GM19099 (cell line): Measurements from ENCODE around the gene CALHM1.

ENCODE experiments used
- POLR2A ChIP-seq: IDR thresholded peaks from 3 replicates; pipeline ENCODE4 v1.6.1; 2011; ENCODE audit warnings: low read depth; ENCODE audit not compliant: insufficient read length; ENCODE audit errors: extremely low read depth

Gene CALHM1

DNA sequence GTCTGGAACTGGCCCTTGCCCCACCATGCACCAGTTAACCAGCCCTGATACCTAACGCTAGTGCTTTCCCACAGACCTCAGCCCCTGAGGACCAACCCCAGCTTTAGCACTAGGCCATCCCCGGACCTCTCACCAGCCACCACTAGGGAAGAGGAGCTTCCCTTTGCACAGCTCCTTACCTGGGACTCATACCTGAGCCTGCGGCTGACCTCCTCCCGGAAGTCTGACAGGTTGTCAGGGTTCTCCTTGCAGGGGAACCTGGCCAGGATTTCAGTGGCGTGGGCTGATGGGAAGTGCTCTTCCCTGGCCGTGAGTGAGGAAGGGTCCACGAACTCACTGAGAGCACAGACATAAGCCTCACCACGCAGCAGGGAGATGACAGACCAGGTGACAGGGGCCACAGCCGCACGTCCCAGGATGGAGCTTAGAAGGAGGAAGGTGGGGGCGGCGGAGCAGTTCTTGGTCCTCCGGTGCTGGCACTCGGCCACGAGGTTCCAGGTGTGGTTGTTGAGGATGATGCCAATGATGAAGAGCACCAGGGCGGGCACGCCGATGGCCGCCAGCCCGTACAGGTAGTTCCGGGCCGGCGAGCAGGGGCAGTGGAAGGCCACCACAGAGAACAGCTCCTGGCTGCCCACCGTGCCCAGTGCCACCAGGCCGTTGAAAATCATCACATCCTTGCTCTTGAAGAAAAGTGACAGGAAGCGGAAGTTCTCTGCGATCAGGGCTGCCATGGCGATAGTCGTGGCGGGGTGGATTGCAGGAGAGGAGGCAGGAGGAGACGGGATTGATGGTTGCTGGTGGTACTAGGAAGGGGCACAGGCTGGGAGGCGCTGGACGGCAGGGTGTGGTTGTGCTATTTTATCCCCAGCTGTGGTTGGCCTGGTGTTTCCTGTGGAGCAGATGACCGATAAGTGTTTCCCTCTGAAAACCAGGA is 9.2 kb downstream of the CALHM1 start:
- no peak for TF ChIP-seq POLR2A

- TF ChIP-seq POLR2A: no peak
Observed at GRCh38 chr10:103448746-103449145, 10.0 kb downstream of the CALHM1 start.

DNA sequence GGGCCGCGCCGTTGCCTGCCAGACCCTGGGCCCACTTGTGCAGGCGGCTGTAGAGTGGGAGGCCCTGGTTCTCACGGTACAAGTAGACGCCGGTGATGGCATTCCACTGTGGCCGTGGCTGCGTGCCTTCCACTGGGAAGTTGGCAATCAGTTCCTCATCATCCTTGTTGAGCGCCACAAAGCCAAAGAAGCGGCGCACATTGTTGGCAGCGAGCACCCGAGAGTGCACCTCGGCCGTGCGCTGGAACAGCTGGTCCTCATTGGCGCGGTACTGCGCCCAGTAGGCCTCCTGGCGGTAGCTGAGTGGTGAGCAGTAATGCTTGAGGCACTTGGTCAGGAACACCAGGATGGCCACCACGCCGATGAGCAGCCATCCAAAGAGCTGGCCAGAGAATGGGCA is 11.5 kb downstream of the CALHM1 start:
- TF ChIP-seq POLR2A: no peak

DNA sequence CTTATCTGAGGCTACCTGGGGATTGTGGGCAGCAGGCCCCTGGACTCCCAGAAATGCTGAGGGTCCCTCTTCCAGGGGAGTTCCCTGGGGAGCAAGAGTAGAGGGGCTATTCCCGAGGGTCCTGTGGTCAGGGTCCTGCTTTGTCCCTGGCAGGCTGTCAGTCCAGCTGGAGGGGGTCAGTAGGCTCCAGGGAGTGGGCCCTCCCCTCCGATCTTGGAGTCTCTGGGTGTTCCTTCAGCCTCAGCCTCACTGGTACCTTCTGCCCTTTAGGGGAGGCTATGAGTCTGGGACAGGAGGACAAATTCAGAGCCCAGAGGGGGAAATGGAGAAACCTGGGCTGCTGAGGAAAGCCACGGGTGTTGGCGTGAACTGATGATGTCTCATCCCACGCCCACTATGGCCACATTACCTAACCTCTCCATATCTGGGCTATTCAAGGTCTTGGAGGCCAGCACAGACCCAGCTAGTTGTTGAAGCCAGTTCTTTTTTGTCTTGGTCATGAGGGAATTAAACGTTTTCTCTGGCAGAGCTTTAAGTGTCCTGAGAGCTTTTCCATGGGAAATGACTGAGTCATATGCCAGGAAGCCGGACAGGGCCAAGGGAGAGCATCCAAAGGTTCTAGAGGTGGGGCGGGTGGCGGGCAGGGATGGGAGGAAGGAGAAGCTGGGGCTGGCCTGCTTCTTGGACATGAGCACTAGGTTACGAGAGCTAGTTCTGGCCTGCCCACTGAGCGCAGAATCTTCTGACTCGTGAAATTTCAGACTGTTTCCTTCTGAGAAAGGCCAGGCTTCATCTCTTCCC is 12.7 kb downstream of the CALHM1 start:
- no peak for TF ChIP-seq POLR2A

- no peak for TF ChIP-seq POLR2A
Observed at GRCh38 chr10:103445366-103445765, 13.3 kb downstream of the CALHM1 start.

GRCh38 chr10:103444478-103444877 is 14.2 kb downstream of the CALHM1 start:
- TF ChIP-seq POLR2A: no peak

DNA sequence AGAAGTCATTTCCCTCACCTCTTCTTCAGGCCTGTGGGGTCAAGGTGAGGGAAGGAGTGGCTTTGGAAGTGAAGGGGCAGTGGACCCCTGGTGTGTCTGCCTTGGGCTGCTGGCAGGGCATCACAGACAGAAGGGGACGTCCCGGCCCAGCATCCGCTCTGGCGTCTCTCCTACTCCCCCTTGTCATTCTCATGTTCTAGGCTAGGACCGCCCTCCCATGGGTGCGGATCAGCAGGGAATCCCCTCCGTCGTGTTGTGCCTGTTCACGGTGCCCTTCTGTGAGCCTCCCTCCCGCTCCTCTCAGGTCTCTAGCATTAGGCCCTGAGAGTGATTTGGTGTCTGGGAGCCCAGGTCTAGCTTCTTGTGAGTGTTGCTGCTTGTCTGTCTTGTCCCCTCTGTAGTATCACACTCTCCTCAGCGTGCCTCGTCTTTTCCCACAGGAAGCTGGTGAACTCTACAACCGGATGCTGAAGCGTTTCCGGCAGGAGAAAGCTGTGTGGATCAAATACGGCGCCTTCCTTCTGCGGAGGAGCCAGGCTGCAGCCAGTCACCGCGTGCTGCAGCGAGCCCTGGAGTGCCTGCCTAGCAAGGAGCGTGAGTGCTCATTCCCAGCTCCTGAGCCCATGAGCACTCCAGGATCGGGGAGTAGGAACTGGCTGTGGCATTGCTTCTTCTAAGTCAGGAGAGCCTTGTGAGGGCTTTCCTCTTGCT is 15.1 kb downstream of the CALHM1 start:
- no peak for TF ChIP-seq POLR2A

DNA sequence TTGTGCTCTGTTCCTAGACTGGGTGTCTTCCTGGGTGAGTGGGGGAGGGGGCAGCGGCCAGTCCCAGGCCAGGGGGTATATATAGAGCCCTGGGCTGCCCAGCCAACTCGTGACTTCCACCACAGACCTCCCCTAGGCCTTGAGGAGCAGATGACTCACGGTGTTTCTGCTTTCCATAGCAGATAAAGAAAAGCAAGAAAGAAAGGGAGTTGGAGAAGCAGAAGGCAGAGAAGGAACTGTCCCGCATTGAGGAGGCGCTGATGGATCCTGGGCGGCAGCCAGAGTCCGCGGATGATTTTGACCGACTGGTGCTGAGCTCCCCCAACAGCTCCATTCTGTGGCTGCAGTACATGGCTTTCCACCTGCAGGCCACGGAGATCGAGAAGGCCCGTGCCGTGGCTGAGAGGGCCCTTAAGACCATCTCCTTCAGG is 16.7 kb downstream of the CALHM1 start:
- TF ChIP-seq POLR2A: no peak

DNA sequence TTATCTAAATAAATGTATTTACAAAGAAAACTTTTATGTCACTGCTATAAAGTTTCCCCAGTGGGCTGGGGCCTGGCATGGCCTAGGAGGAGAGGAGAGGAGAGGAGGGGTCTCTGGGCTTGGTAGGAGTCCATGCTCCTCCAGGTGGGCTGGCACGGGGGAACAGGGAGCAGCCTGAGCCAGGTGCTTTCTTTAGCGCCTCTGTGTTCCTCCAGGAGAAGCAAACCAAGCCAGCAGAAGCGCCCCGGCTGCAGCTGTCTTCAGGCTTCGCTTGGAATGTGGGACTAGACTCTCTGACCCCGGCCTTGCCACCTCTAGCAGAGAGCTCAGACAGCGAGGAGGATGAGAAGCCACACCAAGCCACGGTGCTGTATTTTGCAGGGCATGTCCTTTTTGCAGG is 17.1 kb downstream of the CALHM1 start:
- TF ChIP-seq POLR2A: no peak

DNA sequence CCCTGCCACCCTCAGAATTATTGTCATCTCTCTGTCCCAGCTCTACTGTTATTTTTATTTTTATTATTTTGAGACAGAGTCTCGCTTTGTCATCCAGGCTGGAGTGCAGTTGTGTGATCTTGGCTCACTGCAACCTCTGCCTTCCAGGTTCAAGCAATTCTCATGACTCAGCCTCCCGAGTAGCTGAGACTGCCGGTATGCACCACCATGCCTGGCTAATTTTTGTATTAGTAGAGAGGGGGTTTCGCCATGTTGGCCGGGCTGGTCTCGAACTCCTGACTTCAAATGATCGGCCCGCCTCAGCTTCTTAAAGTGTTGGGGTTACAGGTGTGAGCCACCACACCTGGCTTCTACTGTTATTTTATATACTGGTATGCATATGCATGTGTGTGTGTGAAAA is 17.5 kb downstream of the CALHM1 start:
- no peak for TF ChIP-seq POLR2A

DNA sequence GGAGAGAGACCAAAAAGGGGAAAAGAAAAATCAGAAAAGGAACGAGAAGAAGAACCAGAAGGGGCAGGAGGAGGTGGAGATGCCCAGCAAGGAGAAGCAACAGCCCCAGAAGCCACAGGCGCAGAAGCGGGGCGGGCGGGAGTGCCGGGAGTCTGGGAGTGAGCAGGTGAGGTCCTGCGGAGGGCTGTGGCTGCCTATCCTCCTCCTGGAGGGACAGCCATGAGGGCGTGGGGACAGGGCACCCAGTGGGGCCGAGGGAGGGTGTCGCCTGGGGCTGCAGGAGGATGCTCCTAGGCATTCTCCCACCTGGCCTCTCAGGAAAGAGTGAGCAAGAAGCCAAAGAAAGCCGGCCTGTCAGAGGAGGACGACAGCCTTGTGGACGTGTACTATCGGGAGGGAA is 18.3 kb downstream of the CALHM1 start:
- no peak for TF ChIP-seq POLR2A

- no peak for TF ChIP-seq POLR2A
Observed at GRCh38 chr10:103439776-103440175, 18.9 kb downstream of the CALHM1 start.

GRCh38 chr10:103433858-103434257 is 24.8 kb downstream of the CALHM1 start:
- TF ChIP-seq POLR2A: no peak

- no peak for TF ChIP-seq POLR2A
Observed at GRCh38 chr10:103431902-103432301, 26.8 kb downstream of the CALHM1 start.

GRCh38 chr10:103429647-103430046 is 29.1 kb downstream of the CALHM1 start:
- TF ChIP-seq POLR2A: no peak
